Mesodermal cell (in vitro differentiated cells): ENCODE results near the gene RTN1. TPM values are rescaled to one million over a fixed set of nuclear protein-coding genes. Genes with fewer than 3 reads are reported as not detected.

ENCODE experiments used
- H3K27ac ChIP-seq: 2 replicates; pipeline ENCODE4 v1.7.0; 2013; ENCODE audit warnings: mild to moderate bottlenecking, low read depth, low read length, moderate library complexity; ENCODE audit not compliant: severe bottlenecking
- H3K36me3 ChIP-seq: 2 replicates; pipeline ENCODE4 v1.7.1; 2013; ENCODE audit warnings: mild to moderate bottlenecking, low read length, moderate library complexity; ENCODE audit not compliant: control insufficient read depth, insufficient read depth
- H3K4me1 ChIP-seq: one replicate; pipeline ENCODE4 v1.7.1; 2013; ENCODE audit warnings: mild to moderate bottlenecking, low read length; ENCODE audit not compliant: insufficient read depth, control insufficient read depth, poor library complexity, severe bottlenecking
- H3K4me3 ChIP-seq: 2 replicates; pipeline ENCODE4 v1.7.0; 2013; ENCODE audit warnings: low read length, control low read depth, mild to moderate bottlenecking; ENCODE audit not compliant: insufficient read depth, poor library complexity, severe bottlenecking; ENCODE audit errors: extremely low read depth
- H3K9me3 ChIP-seq: 2 replicates; pipeline ENCODE4 v1.7.1; 2013; ENCODE audit warnings: mild to moderate bottlenecking, low read length, moderate library complexity; ENCODE audit not compliant: control insufficient read depth
- WGBS, 2 experiments: methylation state at CpG; one replicate each; pipeline ENCODE4 v1.1.5; 2013; ENCODE audit warnings: missing lambda C conversion rate in 2 of 2; ENCODE audit not compliant: insufficient coverage in 2 of 2; 5-methylcytosine and 5-hydroxymethylcytosine counted together
- polyA plus RNA-seq, 2 experiments: library from polyadenylated mRNA; stranded (reverse); fragments of 50-300 nt; gene quantifications; one replicate each; pipeline ENCODE4 v1.2.3, GENCODE V29; 2013

RTN1 gene
- polyA plus RNA-seq (2013, experiment 1 of 2): 5.9 TPM
- polyA plus RNA-seq (2013, experiment 2 of 2): 3.9 TPM

- peak within 1 kb of the TSS; percentile 51 for H3K4me3 ChIP-seq
- no peak within 1 kb of the TSS for H3K27ac ChIP-seq
- H3K36me3 ChIP-seq: no peaks in the 10 kb centered on the region
- H3K4me1 ChIP-seq: peaks cover 12% of the 10 kb centered on the region
- H3K9me3 ChIP-seq: no peaks in the 10 kb centered on the region
- 1% methylated on average over 57 to 62 of the region's 84 CpGs for WGBS, 2 experiments
Measured at GRCh38 chr14:59870277-59871165, at the start of gene RTN1. Gene RTN1 (minus strand): TSS chr14:59870776. CDS start chr14:59870630, 146 bp downstream.

- H3K27ac ChIP-seq: peak overlapping the region; percentile 88
- no peaks in the 10 kb centered on the region for H3K4me1 ChIP-seq
- peak overlapping the region; percentile 63 for H3K4me3 ChIP-seq
- H3K36me3 ChIP-seq: no peaks in the 10 kb centered on the region
- 80% methylated on average over 1 of the region's 1 CpG; no CpG with 5 or more reads in 1 of the 2 experiments for WGBS, 2 experiments
- H3K9me3 ChIP-seq: no peaks in the 10 kb centered on the region
Measured at GRCh38 chr14:59920378-59920683, 49.8 kb upstream of the RTN1 start.

- H3K4me1 ChIP-seq: no peaks in the 10 kb centered on the region
- H3K27ac ChIP-seq: peak within 1 kb of the TSS; percentile 88
- no peaks in the 10 kb centered on the region for H3K36me3 ChIP-seq
- H3K9me3 ChIP-seq: no peaks in the 10 kb centered on the region
- H3K4me3 ChIP-seq: peak within 1 kb of the TSS; percentile 63
- WGBS, 2 experiments: 0 to 1% methylated on average over 33 to 39 of the region's 57 CpGs
Measured at GRCh38 chr14:59919570-59920377, 49.2 kb upstream of the RTN1 start, which contains the start of gene LRRC9. Gene LRRC9 (plus strand): TSS chr14:59920144.

- 0% methylated on average over 11 to 15 of the region's 18 CpGs for WGBS, 2 experiments
- Histone ChIP-seq H3K4me3 (peak overlapping the region; percentile 63), H3K27ac (peak overlapping the region; percentile 88), H3K4me1 (no peaks in the 10 kb centered on the region), H3K36me3 (no peaks in the 10 kb centered on the region), H3K9me3 (no peaks in the 10 kb centered on the region)
Measured at GRCh38 chr14:59918824-59919569, 48.4 kb upstream of the RTN1 start.

- Histone ChIP-seq H3K9me3 (no peaks in the 10 kb centered on the region), H3K36me3 (no peaks in the 10 kb centered on the region), H3K4me3 (no peak overlapping the region), H3K27ac (no peak overlapping the region), H3K4me1 (no peaks in the 10 kb centered on the region)
- 57% methylated on average over 1 of the region's 1 CpG; no CpG with 5 or more reads in 1 of the 2 experiments for WGBS, 2 experiments
Measured at GRCh38 chr14:59913187-59913586, 42.6 kb upstream of the RTN1 start.

GRCh38 chr14:59912443-59912842 is 41.9 kb upstream of the RTN1 start:
- no peak overlapping the region for H3K4me3 ChIP-seq
- no peak overlapping the region for H3K27ac ChIP-seq
- 100% methylated on average over 2 of the region's 2 CpGs; no CpG with 5 or more reads in 1 of the 2 experiments for WGBS, 2 experiments
- H3K36me3 ChIP-seq: no peaks in the 10 kb centered on the region
- H3K4me1 ChIP-seq: no peaks in the 10 kb centered on the region
- no peaks in the 10 kb centered on the region for H3K9me3 ChIP-seq

- Histone ChIP-seq H3K36me3 (no peaks in the 10 kb centered on the region), H3K4me3 (no peak overlapping the region)
- WGBS, 2 experiments: 75 to 100% methylated on average over 1 to 2 of the region's 2 CpGs
Measured at GRCh38 chr14:59905188-59905587, 34.6 kb upstream of the RTN1 start.

GRCh38 chr14:59904184-59904583 is 33.6 kb upstream of the RTN1 start:
- no peaks in the 10 kb centered on the region for H3K9me3 ChIP-seq
- H3K4me1 ChIP-seq: no peaks in the 10 kb centered on the region
- no peak overlapping the region for H3K4me3 ChIP-seq
- WGBS, 2 experiments: 60% methylated on average over 1 of the region's 2 CpGs; no CpG with 5 or more reads in 1 of the 2 experiments
- no peaks in the 10 kb centered on the region for H3K36me3 ChIP-seq
- H3K27ac ChIP-seq: no peak overlapping the region

More at GRCh38 chr14:59905188-59905587, 34.6 kb upstream of the RTN1 start:
- Histone ChIP-seq H3K4me1 (no peaks in the 10 kb centered on the region), H3K9me3 (no peaks in the 10 kb centered on the region), H3K27ac (no peak overlapping the region)

GRCh38 chr14:59900556-59900955 is 30.0 kb upstream of the RTN1 start:
- WGBS, 2 experiments: 90 to 92% methylated on average over 3 of the region's 3 CpGs

GRCh38 chr14:59897757-59898383 is 27.3 kb upstream of the RTN1 start:
- Histone ChIP-seq H3K4me3 (no peak overlapping the region), H3K27ac (no peak overlapping the region), H3K4me1 (no peaks in the 10 kb centered on the region), H3K9me3 (no peaks in the 10 kb centered on the region), H3K36me3 (no peaks in the 10 kb centered on the region)
- 54 to 88% methylated on average over 1 to 2 of the region's 8 CpGs for WGBS, 2 experiments

More at GRCh38 chr14:59900556-59900955, 30.0 kb upstream of the RTN1 start:
- Histone ChIP-seq H3K27ac (no peak overlapping the region), H3K36me3 (no peaks in the 10 kb centered on the region), H3K9me3 (no peaks in the 10 kb centered on the region), H3K4me1 (no peaks in the 10 kb centered on the region), H3K4me3 (no peak overlapping the region)
